HepG2 (cell line): ENCODE measurements around the gene C1QTNF5. TPM values are rescaled to one million over a fixed set of nuclear protein-coding genes. Genes with fewer than 3 reads are reported as not detected.

Source experiments
- ARHGAP35 ChIP-seq: sonication (generic); formaldehyde crosslinking; IDR thresholded peaks from 2 replicates; pipeline ENCODE4 v1.9.0; 2022; ENCODE audit warnings: mild to moderate bottlenecking, inconsistent platforms, moderate library complexity, missing genetic modification reagents, borderline replicate concordance
- CHD2 ChIP-seq: IDR thresholded peaks from 2 replicates; pipeline ENCODE4 v1.6.1; 2011; ENCODE audit warnings: low read depth, low read length, improper control_type of control experiment
- CTCF ChIP-seq: sonication (generic); formaldehyde crosslinking; IDR thresholded peaks from 2 replicates; pipeline ENCODE4 v1.5.0; 2020; ENCODE audit warnings: mild to moderate bottlenecking, missing genetic modification reagents, moderate library complexity
- IRF2 ChIP-seq: IDR thresholded peaks from 2 replicates; pipeline ENCODE4 v1.6.1; 2018; ENCODE audit warnings: missing genetic modification reagents, missing compliant biosample characterization
- NFAT5 ChIP-seq: sonication (generic); formaldehyde crosslinking; IDR thresholded peaks from 2 replicates; pipeline ENCODE4 v1.4.0; 2020; ENCODE audit warnings: missing genetic modification reagents
- NFRKB ChIP-seq: fragments of 450-650 bp; IDR thresholded peaks from 2 replicates; pipeline ENCODE4 v1.6.1; 2017
- NONO ChIP-seq, 2 experiments: fragments of 450-650 bp in 1 of 2; sonication (generic) in 1 of 2; formaldehyde crosslinking in 1 of 2; IDR thresholded peaks in 1 of 2; conservative IDR thresholded peaks in 1 of 2; 2 replicates each; pipeline versions ENCODE4 v1.6.1 to v1.8.0; 2017 to 2022; ENCODE audit warnings: mild to moderate bottlenecking in 1 of 2, missing genetic modification reagents in 1 of 2, moderate library complexity in 1 of 2
- POLR2AphosphoS5 ChIP-seq: IDR thresholded peaks from 2 replicates; pipeline ENCODE4 v1.6.1; 2012; ENCODE audit warnings: low read depth, low read length
- SNRNP70 ChIP-seq: fragments of 200-400 bp; formaldehyde crosslinking; IDR thresholded peaks from 2 replicates; pipeline ENCODE4 v1.6.1; 2017; ENCODE audit warnings: mild to moderate bottlenecking, low read depth, low read length, moderate library complexity
- SP5 ChIP-seq: IDR thresholded peaks from 2 replicates; pipeline ENCODE4 v1.6.1; 2016; ENCODE audit warnings: low read depth, borderline replicate concordance
- YY1 ChIP-seq: IDR thresholded peaks from 2 replicates; pipeline ENCODE4 v1.6.1; 2011; ENCODE audit warnings: low read length, low read depth, moderate library complexity, mild to moderate bottlenecking; ENCODE audit not compliant: insufficient read depth, insufficient replicate concordance
- ZBTB7A ChIP-seq: sonication (generic); formaldehyde crosslinking; IDR thresholded peaks from 2 replicates; pipeline ENCODE4 v1.8.0; 2022; ENCODE audit warnings: mild to moderate bottlenecking, missing genetic modification reagents
- ZNF317 ChIP-seq: sonication (generic); formaldehyde crosslinking; IDR thresholded peaks from 2 replicates; pipeline ENCODE4 v1.5.0; 2020; ENCODE audit warnings: mild to moderate bottlenecking, missing genetic modification reagents
- ZNF431 ChIP-seq: sonication (generic); formaldehyde crosslinking; IDR thresholded peaks from 2 replicates; pipeline ENCODE4 v1.9.0; 2022; ENCODE audit warnings: missing genetic modification reagents, low read depth, mild to moderate bottlenecking, borderline replicate concordance
- ZNF558 ChIP-seq: sonication (generic); formaldehyde crosslinking; IDR thresholded peaks from 2 replicates; pipeline ENCODE4 v1.9.0; 2022; ENCODE audit warnings: mild to moderate bottlenecking, missing genetic modification reagents, borderline replicate concordance
- ZNF772 ChIP-seq: sonication (generic); formaldehyde crosslinking; IDR thresholded peaks from 2 replicates; pipeline ENCODE4 v1.5.0; 2020; ENCODE audit warnings: mild to moderate bottlenecking, missing genetic modification reagents
- ZNF781 ChIP-seq: sonication (generic); formaldehyde crosslinking; IDR thresholded peaks from 2 replicates; pipeline ENCODE4 v1.5.1; 2020; ENCODE audit warnings: borderline replicate concordance, mild to moderate bottlenecking, missing genetic modification reagents; ENCODE audit errors: not compliant biosample characterization
- ZNF891 ChIP-seq: sonication (generic); formaldehyde crosslinking; IDR thresholded peaks from 2 replicates; pipeline ENCODE4 v1.5.0; 2020; ENCODE audit warnings: mild to moderate bottlenecking, missing genetic modification reagents
- polyA plus RNA-seq, 8 experiments: library from polyadenylated mRNA; depleted of rRNA in 3 of 8; stranded (reverse) in 7 of 8; unstranded in 1 of 8; fragments of >200 nt; fragmentation: Illumina TruSeq in 4 of 8; extraction: Trizol in 4 of 8; gene quantifications; 2 replicates each; pipeline versions ENCODE4 v1.2.1 to v1.2.3, GENCODE V29; 2011 to 2016; ENCODE audit warnings: low read depth in 4 of 8, missing spikeins in 1 of 8, mixed read lengths in 1 of 8; ENCODE audit not compliant: insufficient read depth in 1 of 8
- total RNA-seq, 5 experiments: library from RNA; depleted of rRNA; stranded (reverse); fragments of >200 nt; fragmentation: Illumina TruSeq; extraction: Trizol; gene quantifications; 2 replicates each; pipeline ENCODE4 v1.2.3, GENCODE V29; 2016; ENCODE audit warnings: low read depth in 1 of 5
- TF ChIP-seq, protein P1 (sequence below): sonication (generic); formaldehyde crosslinking; IDR thresholded peaks from 2 replicates; pipeline ENCODE4 v1.9.0; 2021; ENCODE audit warnings: missing genetic modification reagents, borderline replicate concordance

C1QTNF5 gene
- total and polyA plus RNA-seq, 2 of the 13 experiments (the other 11 are each of a cell fraction or from before 2014, with no cell fraction given): 0.86 to 1.2 TPM

GRCh38 chr11:119381181-119381988, 40.7 kb upstream of the C1QTNF5 start, which contains the start of gene USP2 (continued):
- no peak for TF ChIP-seq NFAT5 (CRISPR knock-in tag)
- TF ChIP-seq ZNF431 (CRISPR knock-in tag): peak; percentile 47; the same call in 1 of the 2 replicates
- TF ChIP-seq POLR2AphosphoS5: 0 out of 2 replicates have a peak, but pooled peaks have one; percentile 46
- TF ChIP-seq IRF2 (CRISPR knock-in tag): peak; percentile 85
- peak; percentile 68 for TF ChIP-seq YY1
- TF ChIP-seq ARHGAP35 (CRISPR knock-in tag): peak; percentile 78; the same call in 1 of the 2 replicates
- TF ChIP-seq ZNF781 (CRISPR knock-in tag): no peak
- TF ChIP-seq ZNF317 (CRISPR knock-in tag): peak; percentile 58; the same call in 1 of the 2 replicates
- no peak for TF ChIP-seq CHD2
- peak; percentile 45; the same call in 1 of the 2 replicates for TF ChIP-seq SP5
- no peak for TF ChIP-seq NFRKB
- no peak for TF ChIP-seq SNRNP70
- TF ChIP-seq NONO (IDR thresholded peaks at IDR 0.05): no peak
- TF ChIP-seq NONO (CRISPR knock-in tag; conservative IDR thresholded peaks at IDR 0.05): peak; percentile 66
- no peak for TF ChIP-seq ZBTB7A (CRISPR knock-in tag)
- no peak; the same call in 1 of the 2 replicates for TF ChIP-seq ZNF558 (CRISPR knock-in tag)
- peak; percentile 76 for TF ChIP-seq ZNF772 (CRISPR knock-in tag)
- TF ChIP-seq CTCF: peak; percentile 99
- TF ChIP-seq, protein P1, sequence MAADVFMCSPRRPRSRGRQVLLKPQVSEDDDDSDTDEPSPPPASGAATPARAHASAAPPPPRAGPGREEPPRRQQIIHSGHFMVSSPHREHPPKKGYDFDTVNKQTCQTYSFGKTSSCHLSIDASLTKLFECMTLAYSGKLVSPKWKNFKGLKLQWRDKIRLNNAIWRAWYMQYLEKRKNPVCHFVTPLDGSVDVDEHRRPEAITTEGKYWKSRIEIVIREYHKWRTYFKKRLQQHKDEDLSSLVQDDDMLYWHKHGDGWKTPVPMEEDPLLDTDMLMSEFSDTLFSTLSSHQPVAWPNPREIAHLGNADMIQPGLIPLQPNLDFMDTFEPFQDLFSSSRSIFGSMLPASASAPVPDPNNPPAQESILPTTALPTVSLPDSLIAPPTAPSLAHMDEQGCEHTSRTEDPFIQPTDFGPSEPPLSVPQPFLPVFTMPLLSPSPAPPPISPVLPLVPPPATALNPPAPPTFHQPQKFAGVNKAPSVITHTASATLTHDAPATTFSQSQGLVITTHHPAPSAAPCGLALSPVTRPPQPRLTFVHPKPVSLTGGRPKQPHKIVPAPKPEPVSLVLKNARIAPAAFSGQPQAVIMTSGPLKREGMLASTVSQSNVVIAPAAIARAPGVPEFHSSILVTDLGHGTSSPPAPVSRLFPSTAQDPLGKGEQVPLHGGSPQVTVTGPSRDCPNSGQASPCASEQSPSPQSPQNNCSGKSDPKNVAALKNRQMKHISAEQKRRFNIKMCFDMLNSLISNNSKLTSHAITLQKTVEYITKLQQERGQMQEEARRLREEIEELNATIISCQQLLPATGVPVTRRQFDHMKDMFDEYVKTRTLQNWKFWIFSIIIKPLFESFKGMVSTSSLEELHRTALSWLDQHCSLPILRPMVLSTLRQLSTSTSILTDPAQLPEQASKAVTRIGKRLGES (CRISPR knock-in tag): no peak
- no peak for TF ChIP-seq ZNF891 (CRISPR knock-in tag)
